ENCODE results near the gene ELOVL6.
"Not testable (repeated sequence)": the region's sequence is repeated elsewhere in the genome, so short reads cannot be mapped to it uniquely, and the experiment has no call there.

Gene ELOVL6

DNA sequence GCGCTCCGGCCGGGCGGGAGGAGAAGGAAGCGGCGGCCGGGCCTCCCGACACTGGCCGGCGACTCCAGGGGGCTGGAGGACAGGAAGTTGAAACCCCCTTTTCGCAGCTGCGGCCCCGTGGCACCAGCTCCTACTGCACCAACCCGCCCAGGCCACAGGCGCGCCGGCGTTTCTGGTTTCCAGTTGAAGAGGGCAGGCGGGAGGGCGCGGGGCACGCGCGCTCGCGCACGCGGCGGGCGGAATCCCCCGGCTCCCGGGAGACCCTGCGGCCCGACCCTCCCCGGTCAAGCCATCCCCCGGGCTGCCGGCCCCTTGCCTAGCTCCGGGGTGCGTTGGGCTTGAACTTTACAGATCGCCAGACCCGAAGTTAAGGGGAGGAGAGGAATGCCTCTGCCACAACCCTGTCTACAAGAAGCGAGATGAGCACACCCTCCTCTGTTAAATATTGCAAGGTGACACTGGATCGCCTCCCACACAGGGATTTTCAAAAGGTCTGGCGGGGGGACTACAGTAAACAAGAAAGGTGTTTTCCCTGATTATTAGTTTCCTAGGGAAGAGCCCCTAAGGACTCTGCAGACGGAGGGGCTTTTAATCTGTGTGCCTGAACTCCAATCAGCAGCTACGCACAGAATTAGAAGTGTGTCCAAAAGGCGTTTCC lies 1.4 kb downstream of the ELOVL6 start:
- DNase-seq (ENCODE audit: low read depth in 2 of 3, low spot score in 1 of 3), result peak; percentile 26 to 54 (median 40)

DNA sequence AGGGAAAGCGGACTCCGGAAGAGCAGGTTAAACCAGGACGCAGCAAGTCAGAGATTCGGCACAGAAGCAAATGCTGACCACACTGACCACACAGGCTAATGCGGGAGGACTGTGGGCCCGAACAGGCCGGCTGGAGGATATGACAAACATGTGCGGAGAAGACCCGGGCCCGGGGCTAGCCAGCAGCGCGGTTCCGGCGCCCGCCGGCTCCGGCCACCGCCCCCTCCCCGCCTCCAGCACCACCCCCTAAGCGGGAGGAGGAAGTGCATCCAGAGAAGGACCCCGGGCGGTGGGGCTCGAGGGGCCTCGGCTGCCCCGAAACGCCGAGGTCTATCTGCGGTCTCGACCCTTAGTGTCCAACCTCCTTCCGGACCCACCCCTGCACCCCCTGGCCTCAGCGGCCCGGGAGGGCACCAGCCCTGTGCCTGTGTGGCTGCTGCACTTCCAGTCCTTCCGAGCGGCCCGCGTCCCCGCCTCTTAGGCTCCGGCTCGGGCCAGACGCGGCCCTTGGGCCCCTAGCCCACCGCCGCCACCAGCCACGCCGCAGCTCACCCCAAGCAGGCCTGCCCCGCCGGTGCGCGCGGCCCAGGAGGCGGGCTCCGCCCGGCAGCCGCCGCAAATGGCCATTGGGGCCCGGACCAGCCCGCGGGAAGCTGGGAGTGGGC lies 2.1 kb downstream of the ELOVL6 start:
- DNase-seq (ENCODE audit: low read depth in 2 of 3, low spot score in 1 of 3), result peak in 2 of 3 donors; percentile 3 to 28

DNA sequence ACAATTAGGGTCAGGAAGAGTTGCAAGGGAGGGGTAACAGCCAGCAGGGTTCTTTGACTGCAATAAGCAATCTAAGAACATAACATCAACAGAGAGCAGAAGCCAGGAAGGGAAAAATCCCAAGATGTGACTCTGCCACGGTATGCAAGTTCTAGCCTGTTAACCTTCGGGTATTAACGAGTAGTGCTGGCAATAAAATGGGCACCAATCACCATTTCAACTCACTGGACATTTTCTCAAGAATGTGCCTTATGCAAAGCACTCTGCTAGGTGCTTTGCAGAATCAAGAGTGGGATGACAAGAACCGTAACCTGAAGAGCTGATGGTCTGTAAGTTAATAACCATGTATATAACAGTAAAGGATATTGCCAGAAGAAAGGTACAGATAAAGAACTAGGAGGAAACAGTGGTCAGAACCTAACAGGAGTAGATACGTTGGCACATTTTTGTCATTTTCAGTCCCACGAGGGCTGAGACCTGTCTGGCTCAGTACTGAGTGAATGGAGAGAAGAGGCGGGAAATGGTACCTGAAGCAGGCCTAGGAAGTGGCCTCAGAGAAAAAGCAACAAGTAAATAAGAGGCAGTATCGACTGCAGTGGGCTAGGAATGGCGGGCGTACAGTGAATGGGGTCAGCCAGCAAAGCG lies 2.7 kb downstream of the ELOVL6 start:
- peak in 1 of 3 donors; percentile 20 for DNase-seq (ENCODE audit: low read depth in 2 of 3, low spot score in 1 of 3)

GRCh38 chr4:110193822-110194761 lies 4.3 kb downstream of the ELOVL6 start:
- peak; percentile 56 to 75 (median 60) for DNase-seq (ENCODE audit: low read depth in 2 of 3, low spot score in 1 of 3)

DNA sequence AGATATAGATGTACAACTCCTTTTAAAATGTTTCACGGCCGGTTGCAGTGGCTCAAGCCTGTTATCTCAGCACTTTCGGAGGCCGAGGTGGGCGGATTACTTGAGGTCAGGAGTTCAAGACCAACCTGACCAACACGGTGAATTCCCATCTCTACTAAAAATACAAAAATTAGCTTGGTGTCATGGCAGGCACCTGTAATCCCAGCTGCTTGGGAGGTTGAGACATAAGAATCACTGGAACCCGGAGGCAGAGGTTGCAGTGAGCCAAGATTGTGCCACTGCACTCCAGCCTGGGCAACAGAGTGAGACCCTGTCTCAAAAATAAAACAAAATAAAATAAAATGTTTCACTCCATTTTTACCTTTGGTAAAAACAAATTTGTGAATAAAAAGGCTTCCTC lies 5.1 kb downstream of the ELOVL6 start:
- DNase-seq (ENCODE audit: low read depth in 2 of 3, low spot score in 1 of 3), result not testable (repeated sequence)

- no peak for DNase-seq (ENCODE audit: low read depth in 2 of 3, low spot score in 1 of 3)
Measured at GRCh38 chr4:110190249-110190648, 8.2 kb downstream of the ELOVL6 start.

GRCh38 chr4:110188113-110188512 lies 10.3 kb downstream of the ELOVL6 start:
- no peak for DNase-seq (ENCODE audit: low read depth in 2 of 3, low spot score in 1 of 3)

DNA sequence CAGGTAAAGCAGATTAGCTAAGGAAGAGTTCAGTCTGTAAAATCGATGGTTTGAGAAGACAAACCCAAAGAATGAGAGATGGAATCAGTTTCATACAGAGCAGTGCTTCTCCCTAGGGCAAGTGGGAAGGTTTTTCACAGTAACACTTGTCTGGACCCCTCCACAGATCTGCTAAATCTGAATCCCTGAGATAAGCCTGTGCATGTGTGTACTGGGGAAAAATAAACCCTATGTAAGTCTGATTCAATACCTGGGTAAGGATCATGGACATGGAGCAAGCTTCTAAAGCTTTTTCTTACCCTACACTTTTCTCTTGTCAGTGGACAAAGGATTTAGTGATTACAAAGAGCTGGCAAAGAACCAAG lies 13.6 kb downstream of the ELOVL6 start:
- DNase-seq (ENCODE audit: low read depth in 2 of 3, low spot score in 1 of 3), result no peak

GRCh38 chr4:110184140-110184790 lies 14.2 kb downstream of the ELOVL6 start:
- no peak for DNase-seq (ENCODE audit: low read depth in 2 of 3, low spot score in 1 of 3)

DNA sequence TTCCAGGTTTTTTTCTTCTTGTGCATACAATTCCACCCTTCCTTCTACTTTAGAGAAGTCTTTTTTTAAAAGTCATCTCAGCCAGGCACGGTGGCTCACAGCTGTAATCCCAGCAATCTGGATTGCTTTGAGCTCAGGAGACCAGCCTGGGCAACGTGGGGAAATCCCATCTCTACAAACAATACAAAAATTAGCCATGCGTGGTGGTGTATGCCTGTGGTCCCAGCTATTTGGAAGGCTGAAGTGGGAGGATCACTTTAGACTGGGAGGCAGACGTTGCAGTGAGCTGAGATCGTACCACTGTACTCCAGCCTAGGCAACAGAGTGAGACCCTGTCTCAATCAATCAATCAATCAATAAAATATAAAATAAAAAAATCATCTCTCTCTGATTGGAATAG lies 14.8 kb downstream of the ELOVL6 start:
- DNase-seq (ENCODE audit: low read depth in 2 of 3, low spot score in 1 of 3), result no peak

DNA sequence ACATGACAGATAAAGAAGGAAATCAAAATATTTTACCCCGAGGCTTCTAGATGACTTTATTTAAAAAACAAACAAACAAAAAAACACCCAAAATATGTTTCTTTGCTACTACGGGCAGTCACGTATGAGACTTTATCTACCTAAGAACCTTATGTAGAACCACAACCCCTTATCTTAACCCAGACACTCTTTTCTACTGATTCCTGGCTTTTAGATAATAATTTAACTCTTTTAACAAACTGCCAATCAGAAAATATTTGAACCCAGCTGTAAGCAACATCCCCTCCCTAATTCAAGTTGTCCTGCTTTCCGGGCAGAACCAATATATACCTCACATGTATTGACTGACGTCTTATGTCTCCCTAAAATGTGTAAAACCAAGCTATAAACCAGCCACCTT lies 15.4 kb downstream of the ELOVL6 start:
- no peak for DNase-seq (ENCODE audit: low read depth in 2 of 3, low spot score in 1 of 3)

DNA sequence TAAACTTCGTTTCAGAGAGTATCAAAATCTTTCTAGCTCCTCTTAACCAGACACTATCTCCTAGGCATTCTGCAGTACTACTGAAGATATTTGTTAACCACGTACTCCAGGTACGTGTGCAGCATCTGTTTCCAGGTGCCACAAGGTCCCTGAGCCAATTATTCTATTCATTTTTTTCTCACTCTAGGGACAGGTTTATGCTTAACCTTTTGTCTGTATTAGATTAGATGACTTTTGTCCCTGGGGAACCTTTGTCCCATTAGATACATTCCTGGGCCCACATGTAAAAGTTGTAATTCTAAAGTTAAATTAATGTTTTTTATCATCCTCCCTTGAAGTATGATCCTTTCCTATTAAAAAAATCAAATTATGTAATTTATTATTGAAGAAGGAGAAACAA lies 16.5 kb downstream of the ELOVL6 start:
- no peak for DNase-seq (ENCODE audit: low read depth in 2 of 3, low spot score in 1 of 3)

DNA sequence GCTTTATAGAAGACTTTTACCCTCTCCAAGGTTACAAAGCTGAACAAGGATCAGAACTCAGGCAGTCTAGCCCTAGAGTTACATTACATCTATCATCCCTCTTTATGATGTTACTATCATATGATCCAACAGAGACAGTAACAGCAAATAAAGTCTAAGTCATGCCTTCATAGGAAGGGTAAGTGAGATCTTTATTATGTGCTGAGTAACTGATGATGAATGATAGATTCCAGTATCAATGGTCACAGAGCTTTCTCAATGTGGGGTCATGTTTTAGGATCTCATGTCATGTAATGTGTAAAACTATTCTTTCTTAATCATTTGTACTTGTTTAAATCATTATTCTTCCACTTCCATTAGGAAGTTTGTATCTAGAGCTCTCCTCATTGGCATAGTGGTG lies 22.8 kb downstream of the ELOVL6 start:
- no peak for DNase-seq (ENCODE audit: low read depth in 2 of 3, low spot score in 1 of 3)

DNA sequence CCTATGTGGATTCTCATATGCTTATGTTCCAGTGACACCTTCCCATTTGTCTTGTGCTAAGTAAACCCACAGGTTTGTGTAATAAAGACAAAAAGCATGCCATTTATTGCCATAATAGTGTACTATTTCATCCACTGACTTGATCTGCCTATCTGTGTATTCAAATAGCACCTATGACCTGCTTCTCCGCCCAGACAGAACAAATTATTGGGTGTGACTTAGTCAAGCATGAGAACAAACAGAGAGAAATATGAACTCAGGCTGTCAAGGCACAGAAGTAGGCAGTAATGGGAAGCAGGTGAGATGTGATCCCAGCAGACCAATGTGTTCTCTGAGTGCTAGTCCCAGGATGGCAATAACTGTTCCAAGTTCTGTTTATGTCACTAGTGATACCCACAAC lies 25.4 kb downstream of the ELOVL6 start:
- no peak for DNase-seq (ENCODE audit: low read depth in 2 of 3, low spot score in 1 of 3)

DNA sequence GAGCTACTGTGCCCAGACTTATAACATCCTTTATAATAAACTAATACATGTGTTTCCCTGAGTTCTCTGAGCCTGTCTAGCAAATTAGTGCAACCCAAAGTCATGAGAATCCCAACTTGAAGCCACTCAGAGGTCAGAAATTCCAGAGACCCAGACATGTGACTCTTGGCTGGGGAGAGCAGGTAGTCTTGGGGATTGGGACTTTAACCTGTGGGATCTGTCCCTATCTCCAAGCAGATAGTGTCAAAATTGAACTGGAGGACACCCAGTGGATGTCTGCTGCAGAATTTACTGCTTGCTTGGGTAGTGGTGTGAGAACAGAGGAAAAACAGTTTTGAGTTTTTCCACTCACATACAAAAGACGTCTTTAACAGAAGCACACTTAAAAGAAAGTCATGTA lies 26.4 kb downstream of the ELOVL6 start:
- no peak for DNase-seq (ENCODE audit: low read depth in 2 of 3, low spot score in 1 of 3)

DNA sequence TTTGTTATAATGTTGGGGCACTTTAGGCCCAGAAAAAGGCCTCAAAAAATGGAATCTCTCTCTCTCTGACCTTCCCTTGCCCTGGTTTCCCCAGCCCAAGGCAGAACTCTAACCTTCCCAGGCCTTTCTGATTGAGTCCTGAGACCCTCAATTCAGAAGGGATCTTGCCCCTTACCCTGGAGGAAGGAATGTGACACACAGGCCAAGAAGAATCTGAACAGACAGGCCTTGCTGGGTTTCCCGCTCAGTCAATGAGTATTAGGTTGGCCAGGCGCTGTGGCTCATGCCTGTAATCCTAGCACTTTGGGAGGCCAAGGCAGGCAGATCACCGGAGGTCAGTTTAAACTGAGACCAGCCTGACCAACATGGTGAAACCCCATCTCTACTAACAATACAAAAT lies 27.6 kb downstream of the ELOVL6 start:
- DNase-seq (ENCODE audit: low read depth in 2 of 3, low spot score in 1 of 3), result no peak

GRCh38 chr4:110165382-110166286 lies 32.8 kb downstream of the ELOVL6 start:
- DNase-seq (ENCODE audit: low read depth in 2 of 3, low spot score in 1 of 3), result peak; percentile 25 to 50 (median 39)

- DNase-seq (ENCODE audit: low read depth in 2 of 3, low spot score in 1 of 3), result no peak
Measured at GRCh38 chr4:110164856-110165255, 33.6 kb downstream of the ELOVL6 start.

DNA sequence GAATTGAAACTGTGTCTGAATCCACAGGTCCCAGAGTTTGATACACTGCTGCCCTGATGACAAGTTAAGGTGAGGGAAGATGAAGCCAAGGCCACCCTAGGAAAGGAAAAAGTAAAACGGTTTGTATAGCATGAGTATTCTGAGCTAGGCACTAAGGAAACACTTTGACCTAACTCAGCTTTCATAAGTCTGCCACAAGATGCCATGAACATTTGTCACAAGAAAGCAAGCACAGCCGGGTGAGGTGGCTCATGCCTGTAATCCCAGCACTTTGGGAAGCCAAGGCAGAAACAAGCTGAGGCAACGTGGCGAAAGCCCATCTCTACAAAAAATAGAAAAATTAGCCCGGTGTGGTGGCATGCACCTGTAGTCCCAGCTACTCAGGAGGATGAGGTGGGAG lies 34.2 kb downstream of the ELOVL6 start:
- no peak for DNase-seq (ENCODE audit: low read depth in 2 of 3, low spot score in 1 of 3)
